Kidney epithelial cell (primary cell): ENCODE data around the gene SPP1. TPM values are rescaled to one million over a fixed set of nuclear protein-coding genes. Genes with fewer than 3 reads are reported as not detected.
A peak's percentile ranks its signal among the peaks of the same experiment; 100 is the strongest.

Experiments
- DNase-seq: peaks from one replicate; pipeline ENCODE4 v3.0.0-alpha.2; 2010; ENCODE audit warnings: low read depth
- H3K27me3 ChIP-seq: 2 replicates; pipeline ENCODE4 v1.6.0; 2011; ENCODE audit warnings: low read length; ENCODE audit not compliant: control insufficient read depth, insufficient read depth
- H3K36me3 ChIP-seq: 2 replicates; pipeline ENCODE4 v1.5.1; 2011; ENCODE audit warnings: low read length; ENCODE audit not compliant: control insufficient read depth, insufficient read depth
- H3K4me3 ChIP-seq: 2 replicates; pipeline ENCODE4 v1.5.1; 2011; ENCODE audit warnings: low read depth, mild to moderate bottlenecking, control low read depth, low read length
- CTCF ChIP-seq: IDR thresholded peaks from 2 replicates; pipeline ENCODE4 v1.5.1; 2011; ENCODE audit warnings: mild to moderate bottlenecking, moderate library complexity, low read length, control low read depth, inconsistent platforms; ENCODE audit not compliant: insufficient read depth, poor library complexity, severe bottlenecking
- total RNA-seq: library from RNA; depleted of rRNA; stranded (reverse); fragments of >200 nt; gene quantifications from 2 replicates; pipeline ENCODE4 v1.2.3, GENCODE V29; 2015

SPP1 gene
- total RNA-seq, 1 donor from 2014 or later = 160 TPM

- peak; percentile 72 for DNase-seq
- no peaks in the 10 kb centered on the region for H3K36me3 ChIP-seq
- TF ChIP-seq CTCF = no peak
- H3K27me3 ChIP-seq = no peaks in the 10 kb centered on the region
- no peak overlapping the region for H3K4me3 ChIP-seq
Observed at GRCh38 chr4:88027611-88028608, 52.4 kb downstream of the SPP1 start.

- Histone ChIP-seq H3K4me3 (no peak overlapping the region), H3K27me3 (no peaks in the 10 kb centered on the region), H3K36me3 (no peaks in the 10 kb centered on the region)
- no peak for DNase-seq
- no peak for TF ChIP-seq CTCF
Observed at GRCh38 chr4:88028946-88029345, 53.4 kb downstream of the SPP1 start.

- no peak for TF ChIP-seq CTCF
- Histone ChIP-seq H3K27me3 (no peaks in the 10 kb centered on the region), H3K36me3 (no peaks in the 10 kb centered on the region), H3K4me3 (no peak overlapping the region)
- DNase-seq = no peak
Observed at GRCh38 chr4:88029556-88029955, 54.0 kb downstream of the SPP1 start.

GRCh38 chr4:88030565-88031310 is 55.2 kb downstream of the SPP1 start:
- no peak for TF ChIP-seq CTCF
- Histone ChIP-seq H3K36me3 (no peaks in the 10 kb centered on the region), H3K27me3 (no peaks in the 10 kb centered on the region), H3K4me3 (no peak overlapping the region)
- no peak for DNase-seq

Other genes with a start within 250 kb of the SPP1 start
- not detected in 2 replicates for gene IBSP, start 176.2 kb upstream of the SPP1 start, total RNA-seq
- not detected in 2 replicates for gene MEPE, start 142.7 kb upstream of the SPP1 start, total RNA-seq
- 30.4 and 31.6 TPM in 2 replicates for gene PKD2, start 31.9 kb downstream of the SPP1 start, total RNA-seq
- gene ABCG2, start 182.9 kb downstream of the SPP1 start, total RNA-seq = under 0.01 and 0.21 TPM in 2 replicates